ENCODE data around the gene MOXD1.

Gene MOXD1

GRCh38 chr6:132400883-132401617 lies at the start of gene MOXD1:
TSS of gene MOXD1 (minus strand) at chr6:132401475. CDS start at chr6:132401426, 49 bp downstream.
- DNase-seq (ENCODE audit: low spot score) = peak; percentile 83

GRCh38 chr6:132446855-132447241 lies 45.6 kb upstream of the MOXD1 start:
- no peak for DNase-seq (ENCODE audit: low spot score)

- no peak for DNase-seq (ENCODE audit: low spot score)
Observed at GRCh38 chr6:132446141-132446854, 45.0 kb upstream of the MOXD1 start.

- DNase-seq (ENCODE audit: low spot score) = peak; percentile 58
Observed at GRCh38 chr6:132445201-132445951, 44.1 kb upstream of the MOXD1 start.

GRCh38 chr6:132443206-132443605 lies 41.9 kb upstream of the MOXD1 start:
- no peak for DNase-seq (ENCODE audit: low spot score)

GRCh38 chr6:132430110-132430509 lies 28.8 kb upstream of the MOXD1 start:
- DNase-seq (ENCODE audit: low spot score) = no peak

- no peak for DNase-seq (ENCODE audit: low spot score)
Observed at GRCh38 chr6:132425176-132425575, 23.9 kb upstream of the MOXD1 start.

- DNase-seq (ENCODE audit: low spot score) = no peak
Observed at GRCh38 chr6:132423839-132424238, 22.6 kb upstream of the MOXD1 start.

- DNase-seq (ENCODE audit: low spot score) = no peak
Observed at GRCh38 chr6:132418235-132418965, 17.1 kb upstream of the MOXD1 start.

- DNase-seq (ENCODE audit: low spot score) = no peak
Observed at GRCh38 chr6:132414761-132415160, 13.5 kb upstream of the MOXD1 start.

- no peak for DNase-seq (ENCODE audit: low spot score)
Observed at GRCh38 chr6:132414322-132414721, 13.0 kb upstream of the MOXD1 start.

GRCh38 chr6:132413499-132413802 lies 12.2 kb upstream of the MOXD1 start:
- no peak for DNase-seq (ENCODE audit: low spot score)

GRCh38 chr6:132412656-132413498 lies 11.6 kb upstream of the MOXD1 start:
- DNase-seq (ENCODE audit: low spot score) = no peak

- DNase-seq (ENCODE audit: low spot score) = no peak
Observed at GRCh38 chr6:132411296-132411695, 10.0 kb upstream of the MOXD1 start.

- no peak for DNase-seq (ENCODE audit: low spot score)
Observed at GRCh38 chr6:132410830-132411229, 9.6 kb upstream of the MOXD1 start.

- DNase-seq (ENCODE audit: low spot score) = peak; percentile 33
Observed at GRCh38 chr6:132405143-132405915, 4.1 kb upstream of the MOXD1 start.

GRCh38 chr6:132404736-132405135 lies 3.5 kb upstream of the MOXD1 start:
- peak; percentile 21 for DNase-seq (ENCODE audit: low spot score)

GRCh38 chr6:132404330-132404729 lies 3.1 kb upstream of the MOXD1 start:
- no peak for DNase-seq (ENCODE audit: low spot score)

GRCh38 chr6:132401618-132402285 lies 477 bp upstream of the MOXD1 start:
- no peak for DNase-seq (ENCODE audit: low spot score)

GRCh38 chr6:132400555-132400882 lies 756 bp downstream of the MOXD1 start:
- DNase-seq (ENCODE audit: low spot score) = no peak

All from AG08396 (cell line).